Stimulated activated CD8-positive, alpha-beta memory T cell treated with anti-CD3 and anti-CD28 coated beads, Interleukin-4, amount 100 ng/mL, for 24 hours (primary cell): ENCODE results near the gene SYMPK.
"Not testable (repeated sequence)": the region's sequence is repeated elsewhere in the genome, so short reads cannot be mapped to it uniquely, and the experiment has no call there.

ENCODE experiments used
- DNase-seq: peaks from one replicate; pipeline ENCODE4 v3.0.0-alpha.2; 2020; ENCODE audit warnings: low read depth

Gene SYMPK

GRCh38 chr19:45862564-45863334, at the start of gene SYMPK:
TSS of gene SYMPK (minus strand) at chr19:45863147. CDS start at chr19:45854495, 8,652 bp downstream.
- DNase-seq, result peak; percentile 97

GRCh38 chr19:45911291-45911690, 48.3 kb upstream of the SYMPK start:
- DNase-seq, result no peak

- no peak for DNase-seq
Measured at GRCh38 chr19:45908956-45909355, 46.0 kb upstream of the SYMPK start.

GRCh38 chr19:45906221-45906620, 43.3 kb upstream of the SYMPK start:
- DNase-seq, result no peak

- DNase-seq, result no peak
Measured at GRCh38 chr19:45905011-45905410, 42.1 kb upstream of the SYMPK start.

GRCh38 chr19:45902651-45903625, 40.0 kb upstream of the SYMPK start:
- DNase-seq, result peak; percentile 99

- no peak for DNase-seq
Measured at GRCh38 chr19:45901912-45902650, 39.1 kb upstream of the SYMPK start, which contains the start of gene MYPOP. TSS of gene MYPOP (minus strand) at chr19:45902613. CDS start at chr19:45901773, 840 bp downstream.

- peak; percentile 19 for DNase-seq
Measured at GRCh38 chr19:45901432-45901911, 38.5 kb upstream of the SYMPK start.

- no peak for DNase-seq
Measured at GRCh38 chr19:45900738-45901431, 37.9 kb upstream of the SYMPK start.

GRCh38 chr19:45899919-45900589, 37.1 kb upstream of the SYMPK start:
- DNase-seq, result no peak

GRCh38 chr19:45899253-45899652, 36.3 kb upstream of the SYMPK start:
- DNase-seq, result no peak

- DNase-seq, result no peak
Measured at GRCh38 chr19:45897261-45897812, 34.4 kb upstream of the SYMPK start.

- DNase-seq, result not testable (repeated sequence)
Measured at GRCh38 chr19:45895983-45896599, 33.1 kb upstream of the SYMPK start.

GRCh38 chr19:45895519-45895972, 32.6 kb upstream of the SYMPK start:
- DNase-seq, result no peak

- DNase-seq, result no peak
Measured at GRCh38 chr19:45890877-45891276, 27.9 kb upstream of the SYMPK start.

GRCh38 chr19:45889210-45889885, 26.4 kb upstream of the SYMPK start:
- DNase-seq, result no peak

GRCh38 chr19:45887200-45887710, 24.3 kb upstream of the SYMPK start:
- no peak for DNase-seq

GRCh38 chr19:45886427-45887199, 23.7 kb upstream of the SYMPK start:
- DNase-seq, result peak; percentile 81
